ENCODE data around the gene NAPSA.
"Not testable (repeated sequence)": the region's sequence is repeated elsewhere in the genome, so short reads cannot be mapped to it uniquely, and the experiment has no call there.

Gene NAPSA

DNA sequence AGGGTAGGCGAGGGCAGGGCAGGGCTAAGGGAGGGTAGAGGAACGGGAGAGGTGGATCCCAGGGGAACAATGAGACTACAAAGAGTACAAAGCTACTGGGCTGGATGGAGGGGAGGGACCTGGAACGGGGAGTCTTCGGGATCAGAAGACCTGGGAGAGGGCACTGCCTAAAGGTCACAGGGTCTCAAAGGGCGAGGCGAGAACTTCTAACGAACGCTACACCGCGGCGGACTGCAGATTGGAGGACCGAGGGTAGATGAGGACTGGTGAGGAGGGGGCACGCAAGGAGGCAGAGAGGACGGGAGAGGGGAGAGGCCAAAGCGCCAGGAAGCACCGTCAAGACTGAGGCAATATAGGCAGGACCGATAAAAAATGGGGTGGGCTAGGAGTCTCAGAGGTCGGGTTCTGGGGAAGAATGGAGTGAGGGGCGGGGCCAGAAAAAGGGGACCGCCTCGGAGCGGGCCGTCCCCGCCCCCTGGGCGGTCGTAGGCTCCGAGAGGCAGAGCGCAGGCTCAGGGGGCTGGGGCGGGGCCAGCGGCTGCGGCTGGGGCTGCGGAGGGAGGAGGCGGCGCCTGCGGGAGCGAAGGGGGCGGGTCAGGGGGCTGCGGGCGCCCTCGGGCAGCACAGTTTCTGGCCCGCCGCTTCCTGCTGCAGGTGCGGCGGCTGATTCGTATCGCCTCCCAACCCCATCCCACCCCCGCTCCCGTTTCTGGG, 34.9 kb downstream of the NAPSA start:
- peak; percentile 51 to 70 (median 63) for DNase-seq (ENCODE audit: low read depth in 3 of 3)

DNA sequence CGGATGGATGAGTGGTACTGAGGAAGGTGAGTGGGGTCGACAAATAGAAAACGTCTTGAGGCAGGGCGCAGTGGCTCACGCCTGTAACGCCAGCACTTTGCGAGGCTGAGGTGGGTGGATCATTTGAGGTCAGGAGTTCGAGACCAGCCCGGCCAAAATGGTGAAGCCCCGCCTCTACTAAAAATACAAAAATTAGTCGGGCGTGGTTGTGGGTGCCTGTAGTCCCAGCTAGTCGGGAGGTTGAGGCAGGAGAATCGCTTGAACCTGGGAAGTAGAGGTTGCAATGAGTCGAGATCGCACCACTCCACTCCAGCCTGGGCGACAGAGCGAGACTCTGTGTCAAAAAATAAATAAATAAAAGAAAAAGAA, 35.5 kb downstream of the NAPSA start:
- not testable (repeated sequence) for DNase-seq (ENCODE audit: low read depth in 3 of 3)

DNA sequence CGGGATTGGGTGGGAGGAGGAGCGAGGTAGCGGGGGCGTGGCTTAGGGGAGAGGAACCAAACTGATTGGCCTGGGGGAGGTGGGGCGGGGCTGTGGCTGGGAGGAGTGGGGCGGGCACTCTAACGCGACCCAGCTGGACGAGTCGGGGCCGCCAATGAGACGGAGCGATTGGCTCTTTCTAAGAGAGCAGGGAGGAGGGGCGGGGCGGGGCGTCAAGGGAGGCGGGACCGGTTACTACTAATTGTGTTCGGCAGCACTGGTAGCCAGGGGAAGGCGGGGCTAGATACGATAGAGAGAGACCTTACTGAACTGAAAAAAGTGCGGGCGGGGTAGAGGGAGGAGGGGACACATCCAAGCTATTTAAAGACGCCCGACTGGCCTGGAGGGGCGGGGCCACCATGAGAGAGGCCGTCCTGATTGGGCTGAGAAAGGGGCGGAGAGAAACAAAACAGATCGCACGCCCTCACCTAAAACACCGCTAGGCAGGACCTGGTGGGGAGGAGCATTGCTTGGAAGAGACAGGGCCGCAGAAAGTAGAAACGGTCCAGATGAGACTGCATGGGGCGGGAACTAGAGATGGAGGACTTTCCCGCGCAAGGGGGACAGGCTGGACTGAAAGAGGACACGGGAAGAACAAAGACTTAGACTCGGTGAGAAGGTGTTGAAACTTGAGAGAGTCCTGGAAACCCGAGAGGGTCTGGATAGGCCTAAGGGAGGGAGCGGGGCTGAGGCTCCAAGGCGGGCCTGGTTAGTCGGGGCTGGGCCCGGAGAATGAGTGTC, 36.1 kb downstream of the NAPSA start, which contains the start of gene KCNC3:
Gene KCNC3 (minus strand): TSS at position 232 of the 780 bp plus-strand sequence. CDS start 295 bp downstream, outside the sequence.
- peak; percentile 88 to 95 (median 94) for DNase-seq (ENCODE audit: low read depth in 3 of 3)

DNA sequence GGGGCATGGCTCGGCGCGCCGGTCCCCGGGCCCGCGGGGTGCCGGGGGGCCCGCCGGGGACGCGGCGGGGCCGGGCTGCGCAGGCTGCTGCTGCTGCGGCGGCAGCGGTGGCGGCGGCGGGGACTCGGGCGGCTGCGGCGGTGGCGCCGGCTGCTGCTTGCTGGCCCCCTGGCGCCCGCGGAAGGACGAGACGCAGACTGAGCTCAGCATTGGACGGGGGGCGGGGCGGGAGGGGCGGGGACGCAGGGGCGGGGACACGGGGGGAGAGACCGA, 36.6 kb downstream of the NAPSA start:
- DNase-seq (ENCODE audit: low read depth in 3 of 3), result no peak

DNA sequence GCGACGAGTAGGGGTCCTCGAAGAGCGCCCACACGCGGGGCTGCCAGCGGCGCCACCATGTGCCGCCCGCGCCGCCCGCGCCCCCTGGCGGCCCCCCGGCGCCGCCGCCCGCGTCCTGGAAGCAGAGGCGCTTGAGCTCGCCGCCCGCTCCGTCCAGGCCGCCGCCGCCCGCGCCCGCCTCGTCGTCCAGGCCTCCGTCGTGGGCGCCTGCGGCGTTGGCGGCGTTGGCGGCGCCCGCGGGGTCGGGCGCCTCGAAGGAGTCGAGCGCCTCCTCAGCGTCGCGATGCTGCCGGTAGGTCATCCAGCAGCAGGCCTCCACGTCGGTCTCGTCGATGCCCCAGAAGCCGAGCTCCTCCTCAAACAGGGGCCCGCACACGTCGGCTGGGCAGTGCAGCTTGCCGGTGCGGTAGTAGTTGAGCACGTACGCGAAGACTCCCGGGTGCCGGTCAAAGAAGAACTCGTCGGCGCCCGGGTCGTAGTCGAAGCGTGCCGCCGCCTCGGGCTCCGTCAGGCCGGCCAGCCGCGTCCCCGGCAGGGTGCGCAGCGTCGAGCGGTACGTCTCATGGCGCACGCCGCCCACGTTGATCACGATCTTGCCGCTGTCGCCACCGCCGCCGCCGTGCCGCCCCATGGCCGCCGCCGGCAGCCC, 37.1 kb downstream of the NAPSA start:
- DNase-seq (ENCODE audit: low read depth in 3 of 3), result peak in 1 of 3 experiments; percentile 10

DNA sequence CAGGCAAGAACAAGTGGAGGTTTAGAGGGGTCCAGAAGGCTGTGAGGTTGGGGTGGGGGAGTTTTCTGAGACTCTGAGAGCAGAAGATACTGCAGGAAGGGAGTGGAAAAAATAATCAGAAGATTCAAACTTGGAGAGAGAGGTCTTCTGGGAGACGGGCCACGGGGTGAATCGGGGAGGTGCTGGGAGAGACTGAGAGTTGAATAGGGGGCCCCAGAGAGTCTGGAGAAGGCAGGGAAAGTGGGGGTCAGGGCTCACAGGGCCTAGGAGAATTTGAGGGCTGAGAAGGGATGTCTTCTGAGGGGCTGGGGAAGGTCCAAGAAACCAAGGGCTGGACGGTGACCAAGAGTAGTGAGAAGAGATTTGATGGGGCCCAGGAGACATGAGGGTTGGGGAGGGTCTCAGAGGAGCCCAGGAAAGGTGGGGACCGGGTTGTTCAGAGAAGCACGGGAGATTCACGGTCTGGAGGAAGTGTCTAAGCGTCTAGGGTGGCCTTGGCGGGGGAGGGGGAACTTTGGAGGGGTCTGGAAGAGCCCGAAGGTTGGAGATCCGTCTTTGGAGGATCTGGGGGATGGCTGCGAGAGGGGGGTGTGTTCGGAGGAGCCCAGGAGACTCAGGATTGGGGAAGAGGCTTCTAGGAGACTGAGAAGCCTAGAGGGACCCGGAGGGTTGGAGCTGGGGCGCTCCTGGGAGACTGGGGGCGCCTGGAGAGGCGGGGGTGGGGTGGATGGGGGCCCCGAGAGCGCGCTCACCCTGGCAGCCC, 37.8 kb downstream of the NAPSA start:
- DNase-seq (ENCODE audit: low read depth in 3 of 3), result no peak

DNA sequence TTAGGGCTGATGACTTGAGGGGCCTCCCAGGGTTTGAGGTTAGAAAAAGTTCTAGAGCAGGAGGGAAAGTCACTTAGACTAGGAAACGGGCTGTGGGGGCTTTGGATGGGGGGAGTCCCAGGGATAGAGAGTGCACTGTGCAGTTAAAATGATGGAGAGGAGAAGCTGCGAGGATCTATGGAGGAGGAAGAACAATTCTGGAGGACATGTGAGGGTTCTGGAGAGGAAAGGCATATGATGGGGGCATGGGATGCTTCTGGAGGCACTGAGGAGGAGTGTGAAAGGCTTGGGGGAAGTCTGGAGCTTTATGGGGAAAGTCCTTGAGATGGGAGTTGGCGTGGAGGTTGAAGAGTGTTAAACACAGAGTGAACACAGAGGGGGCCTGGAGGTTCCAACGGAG, 38.4 kb downstream of the NAPSA start:
- no peak for DNase-seq (ENCODE audit: low read depth in 3 of 3)

DNA sequence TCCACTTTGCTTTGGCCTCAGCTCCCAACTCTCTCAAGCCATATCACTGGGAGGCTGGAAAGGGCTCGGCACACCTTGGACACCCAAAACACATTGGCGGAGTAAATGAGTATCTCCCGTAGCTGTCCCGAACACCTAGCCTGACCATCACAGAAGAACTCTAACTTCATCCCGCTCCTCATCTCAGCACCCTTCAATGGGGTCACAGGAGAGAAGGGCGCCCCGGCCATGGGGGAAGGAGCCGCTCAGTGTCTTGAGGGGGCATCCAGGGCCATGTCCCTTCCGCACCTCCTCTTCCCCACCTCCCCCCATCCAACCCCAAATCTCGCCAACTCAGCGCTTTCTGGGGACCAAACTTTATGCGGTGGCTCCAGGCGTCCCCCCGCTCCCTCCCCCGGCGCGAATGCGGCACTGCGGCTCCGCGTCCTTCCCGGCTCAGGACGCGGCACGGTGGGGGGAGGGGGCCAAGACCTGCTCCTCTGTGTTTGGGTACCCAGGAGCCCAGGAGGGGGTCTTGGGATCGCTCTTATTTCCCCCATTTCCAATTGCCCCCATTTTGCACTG, 39.3 kb downstream of the NAPSA start:
- DNase-seq (ENCODE audit: low read depth in 3 of 3), result no peak

DNA sequence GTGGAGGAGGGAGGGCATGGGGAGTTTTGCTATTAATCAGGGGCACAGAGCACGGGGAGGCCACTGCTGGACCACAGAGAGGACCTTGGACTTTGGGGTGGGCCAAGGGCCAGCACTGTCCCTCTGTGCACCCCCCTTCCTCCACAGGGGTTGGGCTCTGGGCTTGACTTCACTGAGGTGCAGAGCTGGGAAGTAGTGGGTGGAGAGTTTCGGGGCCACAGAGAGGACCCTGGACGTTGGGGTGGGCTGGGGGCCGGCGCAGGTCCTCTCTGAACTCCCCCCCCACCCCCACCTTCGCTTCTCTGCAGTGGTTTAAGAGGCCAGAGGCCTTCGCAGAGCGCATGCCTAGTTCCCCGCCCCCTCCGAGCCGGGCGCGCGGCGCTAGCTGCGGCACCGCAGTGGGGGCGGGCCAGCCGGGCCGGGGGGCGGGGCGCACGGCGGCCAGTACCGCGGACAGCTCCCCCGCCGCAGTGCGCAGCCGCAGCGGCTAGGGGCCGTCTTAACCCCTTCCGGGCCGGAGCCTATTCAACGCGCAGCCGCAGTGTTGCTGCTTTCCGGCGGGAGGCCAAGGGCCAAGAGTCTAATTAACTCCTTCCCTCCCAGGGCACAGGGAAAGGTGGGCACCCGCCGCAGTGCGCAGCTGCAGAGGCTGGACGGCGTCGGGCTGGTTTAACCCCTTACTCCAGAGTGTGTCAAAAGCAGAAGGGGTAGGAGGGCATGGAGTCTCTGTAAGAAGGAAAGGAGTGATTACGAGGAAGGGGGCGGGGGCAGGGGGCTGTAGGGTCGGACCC, 39.9 kb downstream of the NAPSA start:
- DNase-seq (ENCODE audit: low read depth in 3 of 3), result peak; percentile 41 to 71 (median 54)

DNA sequence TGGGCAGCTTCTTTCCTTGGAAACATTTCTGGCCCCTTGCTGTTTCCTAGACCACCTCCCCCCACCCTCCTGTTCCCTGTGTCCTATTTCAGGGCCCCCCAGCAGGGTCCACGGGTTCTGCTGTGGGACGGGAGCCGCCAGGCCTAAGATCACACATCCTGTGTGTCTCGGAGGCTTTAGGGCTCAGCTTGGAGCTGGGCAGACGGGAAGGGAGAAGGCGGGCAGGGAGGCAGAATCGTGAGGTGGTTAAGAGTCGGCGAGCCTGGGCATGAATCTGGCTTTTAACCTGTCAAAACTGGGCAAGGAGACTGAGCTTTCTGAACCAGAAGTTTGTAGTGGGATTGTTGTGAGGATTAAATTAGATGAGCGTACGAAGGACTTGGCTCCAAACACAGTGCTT, 41.1 kb downstream of the NAPSA start:
- no peak for DNase-seq (ENCODE audit: low read depth in 3 of 3)

DNA sequence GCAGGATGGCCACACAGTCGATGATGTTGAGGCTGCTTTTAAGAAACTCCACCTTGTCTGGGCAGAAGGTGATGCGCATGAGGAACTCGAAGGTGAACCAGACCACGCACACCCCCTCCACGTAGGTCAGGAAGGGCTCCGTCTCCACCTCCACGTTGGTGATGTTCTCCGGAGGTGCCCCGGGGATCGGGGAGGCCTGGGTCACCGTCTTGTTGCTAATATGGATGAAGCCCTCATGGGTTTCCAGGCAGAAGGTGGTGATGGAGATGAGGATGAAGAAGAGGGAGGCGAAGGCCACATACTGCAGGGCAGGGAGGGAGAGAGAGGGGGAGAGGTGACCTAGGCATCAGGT, 41.7 kb downstream of the NAPSA start:
- DNase-seq (ENCODE audit: low read depth in 3 of 3), result no peak

DNA sequence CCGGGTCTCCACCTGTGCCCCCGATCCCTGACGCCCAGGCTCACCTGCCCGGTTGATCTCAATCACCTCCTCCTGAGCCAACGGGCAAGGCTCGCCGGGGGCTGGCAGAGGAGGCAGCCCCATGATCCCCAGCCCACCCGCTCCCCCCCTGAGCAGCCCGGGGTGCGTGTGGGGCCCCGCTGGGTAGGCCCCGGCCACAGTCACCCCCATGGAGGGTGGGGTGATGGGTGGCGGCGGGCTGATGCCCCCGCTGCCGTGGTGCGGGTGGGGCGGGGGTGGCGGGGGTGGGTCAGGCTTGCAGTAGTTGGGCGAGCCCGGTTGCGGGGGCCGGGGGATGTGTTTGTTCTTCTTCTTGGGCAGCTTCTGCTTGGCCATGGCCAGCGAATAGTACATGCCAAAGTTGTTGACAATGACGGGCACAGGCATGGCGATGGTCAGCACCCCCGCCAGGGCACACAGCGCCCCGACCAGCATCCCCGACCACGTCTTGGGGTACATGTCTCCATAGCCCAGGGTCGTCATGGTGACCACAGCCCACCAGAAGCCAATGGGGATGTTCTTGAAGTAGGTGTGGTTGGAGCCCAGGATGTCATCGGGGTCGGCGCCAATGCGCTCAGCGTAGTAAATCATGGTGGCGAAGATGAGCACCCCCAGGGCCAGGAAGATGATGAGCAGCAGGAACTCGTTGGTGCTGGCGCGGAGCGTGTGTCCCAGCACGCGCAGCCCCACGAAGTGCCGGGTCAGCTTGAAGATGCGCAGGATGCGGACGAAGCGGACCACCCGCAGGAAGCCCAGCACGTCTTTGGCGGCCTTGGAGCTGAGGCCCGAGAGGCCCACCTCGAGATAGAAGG, 42.3 kb downstream of the NAPSA start:
- no peak for DNase-seq (ENCODE audit: low read depth in 3 of 3)

DNA sequence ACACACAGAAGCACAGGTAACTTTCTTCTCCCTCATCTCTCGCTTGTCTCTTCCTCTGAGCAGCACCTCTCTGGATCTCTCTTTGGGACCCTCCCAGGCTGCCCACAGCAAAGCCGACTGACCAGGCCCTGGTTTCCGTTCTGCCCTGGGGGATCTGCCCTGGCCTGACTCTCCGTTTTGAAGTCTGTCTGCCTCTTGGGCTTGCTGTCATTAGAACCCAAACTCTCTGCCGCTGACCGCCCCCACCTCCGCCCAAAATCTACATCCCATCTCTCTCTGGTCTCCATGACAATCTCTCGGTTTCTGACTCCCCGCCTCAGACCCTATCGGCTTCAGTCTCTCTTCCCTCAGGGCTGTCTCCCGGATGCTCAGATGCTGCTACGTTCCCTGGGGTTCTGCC, 43.2 kb downstream of the NAPSA start:
- no peak for DNase-seq (ENCODE audit: low read depth in 3 of 3)

DNA sequence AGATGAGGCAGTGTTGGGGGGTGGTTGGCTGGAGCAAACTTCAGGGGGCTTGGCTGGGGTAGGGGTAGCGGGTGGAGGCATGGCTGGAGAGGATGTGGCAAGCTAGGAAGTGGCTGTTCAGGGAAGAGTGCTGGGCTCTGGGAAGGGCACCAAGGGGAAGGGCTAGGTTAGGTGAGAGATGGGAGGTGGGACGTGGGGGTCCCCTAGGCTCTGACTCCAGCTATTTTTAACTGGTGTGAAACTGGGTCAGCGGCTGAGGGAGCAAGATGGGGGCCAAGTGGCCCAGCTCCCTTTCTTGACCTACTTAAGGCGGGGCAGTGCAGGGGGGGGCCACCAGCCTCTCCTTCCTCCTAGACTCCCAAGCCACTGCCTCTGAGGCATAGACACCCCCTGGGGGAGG, 43.6 kb downstream of the NAPSA start:
- no peak for DNase-seq (ENCODE audit: low read depth in 3 of 3)

DNA sequence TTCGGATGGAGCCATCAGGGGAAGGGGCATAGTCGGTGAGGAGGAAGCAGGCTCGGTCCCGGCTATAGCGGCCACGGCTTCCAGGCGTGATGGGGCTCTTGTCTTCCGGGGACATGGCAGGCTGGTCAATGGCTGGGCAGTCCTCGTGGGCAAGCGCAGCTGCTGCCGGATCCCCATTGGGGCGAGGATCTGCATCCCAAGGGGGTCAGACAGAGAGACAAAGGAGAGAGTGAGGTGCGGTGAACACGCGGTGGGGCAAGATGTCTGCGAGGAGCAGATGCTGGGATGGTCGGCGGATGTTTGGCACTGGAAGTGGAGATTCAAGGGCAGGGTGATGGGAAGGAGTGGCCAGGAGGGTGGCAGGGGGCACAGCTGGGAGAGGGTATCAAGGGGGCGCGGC, 44.8 kb downstream of the NAPSA start:
- no peak for DNase-seq (ENCODE audit: low read depth in 3 of 3)

DNA sequence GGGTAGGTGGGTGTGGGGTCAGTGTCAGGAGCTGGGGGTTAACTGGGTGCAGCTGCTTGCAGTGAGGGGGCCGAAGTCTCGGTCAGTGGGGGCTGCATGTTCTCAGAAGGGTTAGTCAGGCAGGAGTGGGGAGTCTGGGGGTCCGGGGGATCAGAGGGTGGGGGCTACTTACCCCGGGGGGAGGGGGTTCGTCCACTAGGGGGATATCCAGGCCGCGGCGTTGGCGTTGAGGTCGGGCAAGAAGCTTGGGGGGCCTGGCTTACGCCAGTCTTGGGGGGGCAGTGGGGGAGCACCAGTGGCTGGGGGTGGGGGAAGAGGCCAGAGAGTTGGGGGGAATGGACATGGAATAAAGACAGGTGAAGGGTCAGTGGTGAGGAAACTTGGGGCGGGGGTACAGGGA, 45.4 kb downstream of the NAPSA start:
- no peak for DNase-seq (ENCODE audit: low read depth in 3 of 3)

DNA sequence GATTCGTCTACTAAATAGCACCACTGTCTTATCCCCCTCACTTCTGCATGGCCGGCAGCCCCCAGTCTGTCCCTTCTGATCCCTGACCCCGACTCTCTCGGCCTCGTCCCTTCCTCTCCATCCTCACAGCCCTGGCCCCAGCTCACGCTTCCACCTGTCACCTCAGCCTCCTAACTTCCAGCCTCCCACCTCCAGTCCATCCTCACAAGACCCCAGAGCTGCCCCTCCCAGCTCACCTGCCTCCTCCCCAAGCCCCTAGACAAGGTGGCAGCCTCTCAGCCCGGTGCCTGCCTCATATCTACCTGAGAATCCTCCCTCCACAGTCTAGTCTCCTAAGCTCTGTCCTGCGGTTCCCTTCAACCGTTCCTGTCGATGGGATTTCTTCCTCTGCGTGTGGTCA, 46.3 kb downstream of the NAPSA start:
- no peak for DNase-seq (ENCODE audit: low read depth in 3 of 3)

DNA sequence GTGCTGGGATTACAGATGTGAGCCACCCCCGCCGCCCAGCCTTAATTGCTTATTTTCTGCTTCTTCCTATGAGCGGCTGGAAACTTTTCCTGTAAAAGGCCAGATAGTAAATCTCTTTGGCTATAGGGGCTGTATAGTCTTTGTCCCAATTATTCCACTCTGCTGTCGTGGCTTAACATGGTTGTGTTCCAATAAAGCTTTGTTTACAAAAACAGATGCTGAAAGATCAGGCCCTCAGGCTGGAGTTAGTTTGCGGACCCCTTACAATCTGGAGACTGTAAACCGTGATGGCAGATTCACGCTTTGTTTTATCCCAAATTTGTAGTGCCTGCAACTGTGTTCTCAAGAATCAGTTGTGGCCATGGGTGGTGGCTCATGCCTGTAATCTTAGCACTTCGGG, 47.0 kb downstream of the NAPSA start:
- no peak for DNase-seq (ENCODE audit: low read depth in 3 of 3)

DNA sequence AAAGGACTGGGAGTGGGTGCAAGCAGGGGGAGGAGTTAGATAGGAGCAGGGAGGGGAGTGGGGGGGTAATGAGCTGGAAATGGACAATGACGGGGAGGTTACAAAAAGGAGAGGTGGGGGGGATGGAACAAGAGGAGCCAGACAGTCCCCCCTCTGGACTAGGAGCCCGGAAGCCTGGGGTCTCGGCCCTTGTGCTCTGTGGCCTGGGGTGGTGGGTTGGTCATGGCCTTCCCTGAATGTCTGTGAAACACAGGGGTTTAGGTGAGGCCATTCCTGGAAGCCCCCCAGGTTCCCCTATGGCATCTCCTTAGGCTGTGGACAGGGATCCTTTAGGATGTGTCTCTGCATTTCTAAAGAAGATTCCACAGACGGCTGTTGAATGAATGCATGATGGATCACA, 48.3 kb downstream of the NAPSA start:
- DNase-seq (ENCODE audit: low read depth in 3 of 3), result no peak

DNA sequence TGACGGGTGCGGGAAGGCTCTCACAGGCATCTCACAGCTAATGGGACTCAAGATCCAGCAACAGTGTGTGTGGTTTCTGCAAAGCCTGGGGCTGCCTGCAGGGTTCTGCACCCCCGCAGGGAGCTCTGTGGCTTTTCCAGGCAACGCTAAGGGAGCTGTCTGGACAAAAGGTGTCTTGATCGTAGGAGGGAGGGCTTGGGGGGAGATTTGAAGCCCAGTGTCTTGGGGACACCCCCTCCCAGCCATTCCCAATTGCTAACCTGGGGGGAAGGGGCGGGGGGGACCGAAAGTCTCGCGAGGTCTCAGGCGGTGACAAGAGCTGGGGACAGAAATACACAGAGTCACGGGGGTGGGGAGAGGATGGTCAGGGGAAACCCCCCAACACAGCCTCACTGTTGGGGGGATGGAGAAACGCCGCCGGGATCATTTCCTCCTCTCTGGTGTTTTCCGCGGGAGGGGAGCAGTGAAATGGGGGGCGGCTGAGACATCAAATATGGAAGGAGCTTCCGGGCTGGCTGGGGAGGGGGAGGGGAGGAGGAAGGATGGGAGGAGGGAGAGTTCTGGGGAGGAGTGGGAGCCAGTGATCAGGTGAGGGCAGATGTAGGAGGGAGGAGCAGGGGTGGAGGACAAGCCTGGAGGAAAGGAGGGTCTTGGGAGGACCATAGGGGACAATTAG, 49.5 kb downstream of the NAPSA start:
- no peak for DNase-seq (ENCODE audit: low read depth in 3 of 3)
